ENCODE measurements around the gene MDFI.

MDFI gene

DNA sequence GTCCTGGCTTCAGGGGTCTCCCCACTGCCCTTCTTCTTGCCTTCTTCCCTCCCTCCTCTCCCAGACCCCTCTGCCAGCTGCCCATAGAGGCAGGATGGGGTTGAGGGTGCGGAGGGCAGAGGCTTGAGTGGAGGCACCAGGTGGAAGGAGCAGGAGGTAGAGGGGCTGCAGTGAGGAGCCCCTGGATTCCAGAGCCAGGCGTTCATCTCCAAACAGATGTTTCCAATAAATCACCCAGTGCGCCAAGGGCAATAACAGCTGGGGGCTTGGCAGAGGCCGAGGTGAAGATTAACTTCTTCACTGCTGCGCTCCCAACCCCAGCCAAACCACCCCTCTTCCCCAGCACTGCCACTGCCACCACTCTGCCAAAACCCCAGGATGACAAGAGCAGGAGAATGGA lies 10.7 kb downstream of the MDFI start:
- no peak for DNase-seq (ENCODE audit: low read depth in 2 of 3, low spot score in 1 of 3)

GRCh38 chr6:41649596-41649995 lies 11.3 kb downstream of the MDFI start:
- DNase-seq (ENCODE audit: low read depth in 2 of 3, low spot score in 1 of 3) = no peak

- no peak for DNase-seq (ENCODE audit: low read depth in 2 of 3, low spot score in 1 of 3)
Observed at GRCh38 chr6:41650120-41650519, 11.9 kb downstream of the MDFI start.

GRCh38 chr6:41651246-41651961 lies 13.1 kb downstream of the MDFI start:
- no peak for DNase-seq (ENCODE audit: low read depth in 2 of 3, low spot score in 1 of 3)

DNA sequence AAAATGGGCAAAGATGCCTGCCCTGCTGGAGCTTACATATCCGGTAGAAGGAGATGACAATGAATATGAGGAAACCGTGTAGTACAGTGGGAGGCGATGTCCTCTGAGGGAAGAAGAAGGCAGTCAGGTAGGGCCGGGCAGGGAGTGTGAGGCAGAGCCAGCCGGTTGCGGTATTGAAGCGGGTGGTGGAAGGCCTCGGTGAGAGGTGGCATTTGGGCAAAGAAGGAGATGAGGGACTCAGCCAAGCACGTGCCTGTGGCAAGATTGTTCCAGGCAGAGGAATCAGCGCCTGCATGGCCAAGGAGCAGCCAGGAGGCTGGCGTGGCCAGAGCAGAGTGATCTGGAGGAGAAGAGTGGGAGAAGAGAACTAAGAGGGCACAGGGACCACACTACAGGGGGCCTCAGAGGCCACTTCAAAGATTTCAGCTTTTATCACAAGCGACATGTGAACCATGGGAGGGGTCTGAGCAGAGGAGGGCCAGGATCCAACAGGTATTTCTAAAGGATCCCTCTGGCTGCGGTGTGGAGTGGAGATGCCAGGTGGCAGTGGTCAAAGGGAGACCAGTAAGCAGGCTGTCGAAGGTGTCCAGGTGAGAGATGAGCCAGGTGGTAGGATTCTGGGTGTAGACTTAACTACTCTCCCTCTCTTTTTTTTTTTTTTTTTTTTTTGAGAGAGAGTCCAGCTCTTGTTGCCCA lies 13.8 kb downstream of the MDFI start:
- no peak for DNase-seq (ENCODE audit: low read depth in 2 of 3, low spot score in 1 of 3)

GRCh38 chr6:41652866-41653652 lies 14.8 kb downstream of the MDFI start:
- DNase-seq (ENCODE audit: low read depth in 2 of 3, low spot score in 1 of 3) = no peak

- no peak for DNase-seq (ENCODE audit: low read depth in 2 of 3, low spot score in 1 of 3)
Observed at GRCh38 chr6:41653691-41654090, 15.4 kb downstream of the MDFI start.

- no peak for DNase-seq (ENCODE audit: low read depth in 2 of 3, low spot score in 1 of 3)
Observed at GRCh38 chr6:41654151-41654697, 16.0 kb downstream of the MDFI start.

- no peak for DNase-seq (ENCODE audit: low read depth in 2 of 3, low spot score in 1 of 3)
Observed at GRCh38 chr6:41654698-41655151, 16.5 kb downstream of the MDFI start.

DNA sequence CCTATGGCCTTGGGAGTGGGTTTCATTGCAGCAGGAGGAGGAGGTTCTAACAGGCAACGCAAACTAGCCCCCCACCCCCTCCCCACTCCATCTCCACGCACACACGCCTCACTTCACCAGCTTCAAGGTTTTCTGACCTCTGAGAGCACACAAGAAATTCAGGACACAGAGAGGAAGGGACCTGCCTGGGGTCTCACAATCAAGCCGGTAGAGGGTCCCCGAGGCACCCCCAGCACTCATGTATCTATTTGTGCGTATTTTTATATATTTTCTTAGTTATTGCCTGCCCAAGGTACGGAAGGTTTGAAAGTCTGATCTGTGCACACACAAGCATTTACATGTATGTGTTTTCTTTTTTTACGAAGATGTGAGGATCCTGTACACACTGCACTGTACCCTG lies 16.9 kb downstream of the MDFI start:
- no peak for DNase-seq (ENCODE audit: low read depth in 2 of 3, low spot score in 1 of 3)

DNA sequence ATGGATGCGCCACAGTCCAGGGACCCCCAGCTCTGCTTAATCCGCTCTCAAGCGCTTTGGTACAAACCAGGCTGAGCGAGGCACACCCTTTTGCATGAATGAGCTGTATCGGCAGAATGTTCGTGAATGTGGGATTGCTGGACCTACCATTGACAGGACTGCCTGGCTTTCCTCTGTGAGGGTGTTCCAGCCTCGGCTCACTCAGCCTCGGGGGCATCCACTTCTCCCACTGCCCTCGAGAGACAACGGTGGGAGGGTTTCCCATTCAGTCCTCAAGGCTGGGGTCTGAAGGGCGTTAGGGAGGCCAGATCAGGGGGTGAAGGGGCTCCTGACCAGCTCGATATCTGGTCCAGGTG lies 17.4 kb downstream of the MDFI start:
- DNase-seq (ENCODE audit: low read depth in 2 of 3, low spot score in 1 of 3) = no peak

DNA sequence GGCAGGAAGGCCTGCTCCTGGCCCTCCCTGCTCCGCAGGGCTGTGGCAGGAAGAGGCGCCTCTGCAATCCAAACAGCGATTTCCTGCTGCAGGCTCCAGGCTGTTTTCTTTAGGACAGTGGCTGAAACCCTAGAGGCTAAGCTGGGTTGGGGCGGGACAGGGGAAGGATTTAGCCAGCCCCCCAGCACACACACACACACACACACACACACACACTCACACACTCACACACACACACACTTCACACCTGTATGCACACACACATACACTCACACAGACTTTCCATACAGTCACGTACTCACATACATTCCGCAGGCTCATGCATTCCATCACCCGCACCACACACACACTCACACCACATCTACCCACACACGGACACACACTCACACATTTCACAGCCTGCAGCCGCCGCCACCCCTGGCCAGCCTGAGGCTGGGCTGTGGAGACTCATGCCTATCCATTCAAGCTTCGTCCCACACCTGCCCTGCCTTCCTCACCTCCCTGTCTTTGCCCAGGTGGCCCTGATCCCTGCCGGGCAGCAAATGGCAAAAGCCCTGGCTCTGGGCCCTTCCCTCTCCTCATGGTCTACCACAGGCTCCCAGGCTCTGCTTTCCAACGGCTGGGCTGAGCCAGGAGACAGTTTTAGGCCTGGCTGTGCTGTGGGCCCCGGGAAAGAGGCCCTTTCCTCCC lies 17.9 kb downstream of the MDFI start:
- DNase-seq (ENCODE audit: low read depth in 2 of 3, low spot score in 1 of 3) = no peak

- no peak for DNase-seq (ENCODE audit: low read depth in 2 of 3, low spot score in 1 of 3)
Observed at GRCh38 chr6:41657131-41658094, 19.1 kb downstream of the MDFI start.

DNA sequence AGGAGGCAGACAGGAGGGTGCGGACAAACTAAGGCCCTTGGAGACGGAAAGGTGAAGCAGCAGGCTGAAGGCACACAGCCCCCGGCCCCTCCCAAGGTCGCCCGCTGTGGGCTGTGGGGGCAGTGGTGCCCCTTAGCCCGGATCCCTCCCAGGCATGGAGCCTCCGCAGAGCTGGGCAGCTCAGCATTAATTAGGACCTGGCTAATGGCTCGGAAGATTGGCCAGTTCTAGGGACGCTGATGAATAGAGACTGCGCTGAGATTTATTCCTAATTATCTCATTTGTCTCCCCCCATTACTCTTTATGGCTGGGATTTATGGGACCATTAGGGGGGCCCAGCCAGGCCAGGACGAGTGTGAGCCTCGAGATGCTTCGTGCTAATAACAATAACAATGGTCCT lies 20.4 kb downstream of the MDFI start:
- DNase-seq (ENCODE audit: low read depth in 2 of 3, low spot score in 1 of 3) = no peak

GRCh38 chr6:41659935-41660334 lies 21.7 kb downstream of the MDFI start:
- no peak for DNase-seq (ENCODE audit: low read depth in 2 of 3, low spot score in 1 of 3)

GRCh38 chr6:41663568-41663967 lies 25.3 kb downstream of the MDFI start:
- DNase-seq (ENCODE audit: low read depth in 2 of 3, low spot score in 1 of 3) = no peak

DNA sequence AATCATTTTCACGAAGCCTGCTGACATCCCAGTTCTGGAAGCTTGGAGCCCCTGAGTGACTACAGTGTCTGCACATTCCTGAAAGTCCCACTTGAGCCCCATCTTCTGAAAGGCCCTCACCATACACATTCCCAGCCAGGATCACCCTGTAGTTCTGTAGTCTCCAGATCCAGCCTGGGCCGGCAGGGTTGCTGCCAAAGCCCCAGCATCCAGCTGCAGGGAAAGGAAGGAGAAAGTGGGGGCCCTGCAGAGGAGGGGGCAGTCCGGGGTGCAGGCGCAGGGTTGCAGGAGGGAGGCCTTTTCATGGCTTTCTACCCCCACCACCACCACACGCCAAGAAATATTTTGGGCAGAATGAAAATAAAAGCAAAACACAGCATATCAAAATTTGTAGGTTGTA lies 26.0 kb downstream of the MDFI start:
- DNase-seq (ENCODE audit: low read depth in 2 of 3, low spot score in 1 of 3) = no peak

- DNase-seq (ENCODE audit: low read depth in 2 of 3, low spot score in 1 of 3) = no peak
Observed at GRCh38 chr6:41667195-41667594, 28.9 kb downstream of the MDFI start.

GRCh38 chr6:41668968-41669367 lies 30.7 kb downstream of the MDFI start:
- DNase-seq (ENCODE audit: low read depth in 2 of 3, low spot score in 1 of 3) = no peak

DNA sequence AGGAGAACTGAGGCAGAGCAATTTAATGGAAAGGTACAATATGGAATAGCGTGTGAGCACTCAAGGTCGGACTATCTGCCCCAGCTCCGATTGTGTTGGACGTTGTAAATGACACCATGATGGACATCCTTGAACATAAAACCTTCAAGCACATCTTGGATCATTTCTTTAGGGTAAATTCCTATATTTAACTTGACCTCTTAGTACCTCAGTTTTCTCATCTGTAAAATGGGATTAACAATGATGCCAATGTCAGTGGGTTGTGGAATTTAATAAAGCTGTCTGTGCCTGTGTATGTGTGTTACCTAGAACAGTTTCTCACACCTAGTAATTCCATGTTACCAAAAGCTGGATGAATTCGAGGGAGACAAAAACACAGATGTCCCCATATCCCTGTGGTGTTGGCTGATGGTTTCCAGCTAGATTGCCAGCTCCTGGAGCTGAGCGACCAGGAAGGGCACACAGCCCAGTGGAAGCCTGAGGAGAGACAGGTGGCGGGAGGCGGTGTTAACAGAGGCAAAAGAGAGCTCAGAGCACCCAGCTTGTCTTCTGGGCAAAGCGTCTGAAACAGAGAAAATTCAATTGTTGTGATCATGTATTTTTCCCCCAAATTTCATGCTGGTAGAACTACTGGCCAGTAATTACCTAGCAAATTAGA lies 32.6 kb downstream of the MDFI start:
- no peak for DNase-seq (ENCODE audit: low read depth in 2 of 3, low spot score in 1 of 3)

Data from stimulated activated CD4-positive, alpha-beta T cell treated with anti-CD3 and anti-CD28 coated beads, Interleukin-12 subunit alpha, Interleukin-12 subunit beta, amount 100 ng/mL, for 48 hours (primary cell).